Upper lobe of left lung (tissue), 6 donors: ENCODE measurements around the gene TMEM135. TPM values are rescaled to one million over a fixed set of nuclear protein-coding genes. Genes with fewer than 3 reads are reported as not detected.

ENCODE experiments used
- ATAC-seq, 2 donors: fragments of 200-7000 bp; cut with Tn5 transposase; one replicate each; pipeline ENCODE4 v1.9.1; 2022; ENCODE audit warnings: mild to moderate bottlenecking in 2 of 2, moderate library complexity in 2 of 2; ENCODE audit not compliant: low FRiP score in 2 of 2
- DNase-seq, 2 donors: peaks; one replicate each; pipeline ENCODE4 v3.0.0-alpha.2; 2019 to 2020
- H3K27ac ChIP-seq, 4 donors: fragments of 200-600 bp; sonication (generic); one replicate each; pipeline ENCODE4 v1.5.1; 2016 to 2019
- H3K27me3 ChIP-seq, 4 donors: fragments of 200-600 bp; sonication (generic); one replicate each; pipeline ENCODE4 v1.5.1; 2017 to 2019
- H3K36me3 ChIP-seq, 4 donors: fragments of 200-600 bp; sonication (generic); one replicate each; pipeline ENCODE4 v1.5.1; 2016 to 2019
- H3K4me1 ChIP-seq, 4 donors: fragments of 200-600 bp; sonication (generic); one replicate each; pipeline ENCODE4 v1.5.1; 2018 to 2019
- H3K4me3 ChIP-seq, 4 donors: fragments of 200-600 bp; sonication (generic); one replicate each; pipeline ENCODE4 v1.5.1; 2017 to 2019; ENCODE audit warnings: mild to moderate bottlenecking in 2 of 4, moderate library complexity in 1 of 4
- H3K9me3 ChIP-seq, 4 donors: fragments of 200-600 bp; sonication (generic); one replicate each; pipeline ENCODE4 v1.5.1; 2018 to 2019
- EP300 ChIP-seq, 4 donors: sonication (generic); formaldehyde crosslinking; IDR thresholded peaks; one replicate each; pipeline ENCODE4 v1.5.1; 2017; ENCODE audit warnings: antibody characterized with exemption in 4 of 4, control low read depth in 2 of 4
- POLR2A ChIP-seq, 4 donors: fragments of 450-650 bp; IDR thresholded peaks; one replicate each; pipeline ENCODE4 v1.5.1; 2016 to 2017; ENCODE audit warnings: antibody characterized with exemption in 4 of 4, mild to moderate bottlenecking in 2 of 4
- POLR2AphosphoS5 ChIP-seq, 2 donors: sonication (generic); formaldehyde crosslinking; IDR thresholded peaks; one replicate each; pipeline ENCODE4 v1.5.1; 2017; ENCODE audit warnings: antibody characterized with exemption in 2 of 2
- WGBS, 2 donors: methylation state at CpG; one replicate each; pipeline ENCODE4 v1.1.5; 2017 to 2018; 5-methylcytosine and 5-hydroxymethylcytosine counted together
- total RNA-seq, 6 donors: library from RNA; depleted of rRNA in 4 of 6; stranded (reverse); fragments of >200 nt in 4 of 6; gene quantifications; one replicate each; pipeline versions ENCODE4 v1.1.0 to v1.2.1, GENCODE V29; 2016 to 2021
- TF ChIP-seq, protein P1 (sequence below), 6 experiments: fragments of 450-650 bp in 4 of 6; fragments of 200-600 bp in 2 of 6; sonication (generic) in 2 of 6; IDR thresholded peaks; one replicate each; pipeline ENCODE4 v1.5.1; 2016 to 2019; ENCODE audit warnings: antibody characterized with exemption in 6 of 6
- donor health status: DM: no; HTN: no; CAD: no; lungs with moderate emphysema.
- donor health status: DM: no; HTN: yes; CAD: no; lungs with severe emphysema.

The TMEM135 gene
- total RNA-seq, 6 donors from 2014 or later, result 12.6 to 33.5 (median 19.1) TPM

DNA sequence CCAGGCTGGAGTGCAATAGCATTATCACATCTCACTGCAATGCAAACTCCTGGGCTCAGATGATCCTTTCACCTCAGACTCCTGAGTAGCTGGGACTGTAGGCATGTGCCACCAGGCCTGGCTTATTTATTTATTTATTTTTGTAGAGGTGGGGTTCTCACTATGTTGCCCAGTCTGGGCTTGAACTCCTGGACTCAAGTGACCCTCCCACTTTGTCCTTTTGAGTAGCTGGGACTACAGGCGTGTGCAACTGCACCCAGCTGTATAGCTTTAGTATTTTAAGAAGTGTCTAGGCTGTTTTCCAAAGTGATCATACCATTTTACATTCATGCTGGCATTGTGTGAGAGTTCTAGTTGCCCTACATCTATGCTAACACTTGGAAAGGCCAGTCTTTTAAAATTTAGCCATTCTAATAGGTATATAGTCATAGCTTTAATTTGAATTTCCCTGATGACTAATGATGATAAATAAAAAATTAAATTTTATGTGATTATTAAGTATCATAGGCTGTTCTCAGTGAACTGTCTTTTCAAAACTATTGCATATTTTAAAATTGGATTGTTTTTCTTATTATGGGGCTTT lies 96.9 kb downstream of the TMEM135 start:
- Histone ChIP-seq H3K36me3 (no peaks in the 10 kb centered on the region), H3K4me1 (peaks cover 0 to 5% (median 0%) of the 10 kb centered on the region in 4 donors), H3K4me3 (no peak overlapping the region), H3K27me3 (no peaks in the 10 kb centered on the region), H3K27ac (no peak overlapping the region), H3K9me3 (peaks cover 0 to 8% (median 2%) of the 10 kb centered on the region in 4 donors)
- TF ChIP-seq POLR2A (IDR thresholded peaks at IDR 0.05) (no peak), EP300 (IDR thresholded peaks at IDR 0.05) (no peak), POLR2AphosphoS5 (IDR thresholded peaks at IDR 0.05) (no peak)
- TF ChIP-seq, protein P1, sequence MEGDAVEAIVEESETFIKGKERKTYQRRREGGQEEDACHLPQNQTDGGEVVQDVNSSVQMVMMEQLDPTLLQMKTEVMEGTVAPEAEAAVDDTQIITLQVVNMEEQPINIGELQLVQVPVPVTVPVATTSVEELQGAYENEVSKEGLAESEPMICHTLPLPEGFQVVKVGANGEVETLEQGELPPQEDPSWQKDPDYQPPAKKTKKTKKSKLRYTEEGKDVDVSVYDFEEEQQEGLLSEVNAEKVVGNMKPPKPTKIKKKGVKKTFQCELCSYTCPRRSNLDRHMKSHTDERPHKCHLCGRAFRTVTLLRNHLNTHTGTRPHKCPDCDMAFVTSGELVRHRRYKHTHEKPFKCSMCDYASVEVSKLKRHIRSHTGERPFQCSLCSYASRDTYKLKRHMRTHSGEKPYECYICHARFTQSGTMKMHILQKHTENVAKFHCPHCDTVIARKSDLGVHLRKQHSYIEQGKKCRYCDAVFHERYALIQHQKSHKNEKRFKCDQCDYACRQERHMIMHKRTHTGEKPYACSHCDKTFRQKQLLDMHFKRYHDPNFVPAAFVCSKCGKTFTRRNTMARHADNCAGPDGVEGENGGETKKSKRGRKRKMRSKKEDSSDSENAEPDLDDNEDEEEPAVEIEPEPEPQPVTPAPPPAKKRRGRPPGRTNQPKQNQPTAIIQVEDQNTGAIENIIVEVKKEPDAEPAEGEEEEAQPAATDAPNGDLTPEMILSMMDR (IDR thresholded peaks at IDR 0.05), result no peak
- WGBS, 2 donors, result 75 to 94% methylated on average over 1 of the region's 1 CpG
- DNase-seq, result no peak
- ATAC-seq, result no peak

DNA sequence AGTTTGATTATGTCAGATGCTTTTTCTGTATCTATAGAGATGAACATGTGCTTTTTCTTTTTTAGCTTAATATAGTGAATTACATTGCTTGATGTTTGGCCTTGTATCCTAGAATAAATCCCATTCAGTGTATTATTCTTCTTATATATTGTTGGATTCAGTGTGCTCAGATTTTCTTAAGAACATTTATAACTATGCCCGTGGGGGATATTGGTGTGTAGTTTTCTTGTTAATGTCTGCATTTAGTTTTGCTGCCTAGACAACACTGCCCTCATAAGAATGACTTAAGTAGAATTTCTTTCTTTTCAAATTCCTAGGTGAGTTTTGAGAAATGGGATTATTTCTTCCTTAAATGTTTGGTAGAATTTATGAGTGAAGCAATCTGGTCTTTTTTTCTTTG lies 98.5 kb downstream of the TMEM135 start:
- no peak for ATAC-seq
- H3K9me3 ChIP-seq, result peaks cover 0 to 8% (median 2%) of the 10 kb centered on the region in 4 donors
- WGBS, 2 donors, result 88 to 96% methylated on average over 1 of the region's 1 CpG
- no peak overlapping the region for H3K27ac ChIP-seq
- DNase-seq, result no peak
- H3K4me1 ChIP-seq, result peaks cover 0 to 5% (median 0%) of the 10 kb centered on the region in 4 donors
- no peaks in the 10 kb centered on the region for H3K36me3 ChIP-seq
- no peak overlapping the region for H3K4me3 ChIP-seq
- no peaks in the 10 kb centered on the region for H3K27me3 ChIP-seq
- TF ChIP-seq POLR2AphosphoS5 (IDR thresholded peaks at IDR 0.05) (no peak), EP300 (IDR thresholded peaks at IDR 0.05) (no peak), POLR2A (IDR thresholded peaks at IDR 0.05) (no peak)
- TF ChIP-seq, protein P1 (IDR thresholded peaks at IDR 0.05), result no peak

- no peaks in the 10 kb centered on the region for H3K27me3 ChIP-seq
- no peaks in the 10 kb centered on the region for H3K36me3 ChIP-seq
- H3K27ac ChIP-seq, result no peak overlapping the region
- H3K9me3 ChIP-seq, result peaks cover 0 to 8% (median 2%) of the 10 kb centered on the region in 4 donors
- peaks cover 0 to 5% (median 0%) of the 10 kb centered on the region in 4 donors for H3K4me1 ChIP-seq
- H3K4me3 ChIP-seq, result no peak overlapping the region
- ATAC-seq (no peak), DNase-seq (no peak)
- TF ChIP-seq, protein P1 (IDR thresholded peaks at IDR 0.05), result no peak
- no peak for TF ChIP-seq POLR2A (IDR thresholded peaks at IDR 0.05)
- TF ChIP-seq EP300 (IDR thresholded peaks at IDR 0.05), result no peak
- TF ChIP-seq POLR2AphosphoS5 (IDR thresholded peaks at IDR 0.05), result no peak
- WGBS, 2 donors, result 85 to 90% methylated on average over 2 of the region's 2 CpGs
Observed at GRCh38 chr11:87137711-87138110, 100.0 kb downstream of the TMEM135 start.

GRCh38 chr11:87139475-87139874 lies 101.7 kb downstream of the TMEM135 start:
- H3K36me3 ChIP-seq, result no peaks in the 10 kb centered on the region
- TF ChIP-seq POLR2A (IDR thresholded peaks at IDR 0.05) (no peak), EP300 (IDR thresholded peaks at IDR 0.05) (no peak), POLR2AphosphoS5 (IDR thresholded peaks at IDR 0.05) (no peak)
- TF ChIP-seq, protein P1 (IDR thresholded peaks at IDR 0.05), result no peak
- no peak for DNase-seq
- peaks cover 0 to 8% (median 2%) of the 10 kb centered on the region in 4 donors for H3K9me3 ChIP-seq
- no peak overlapping the region for H3K27ac ChIP-seq
- ATAC-seq, result no peak
- H3K27me3 ChIP-seq, result no peaks in the 10 kb centered on the region
- H3K4me3 ChIP-seq, result no peak overlapping the region
- 0 to 100% methylated on average over 1 of the region's 1 CpG for WGBS, 2 donors
- H3K4me1 ChIP-seq, result peaks cover 0 to 6% (median 2%) of the 10 kb centered on the region in 4 donors

DNA sequence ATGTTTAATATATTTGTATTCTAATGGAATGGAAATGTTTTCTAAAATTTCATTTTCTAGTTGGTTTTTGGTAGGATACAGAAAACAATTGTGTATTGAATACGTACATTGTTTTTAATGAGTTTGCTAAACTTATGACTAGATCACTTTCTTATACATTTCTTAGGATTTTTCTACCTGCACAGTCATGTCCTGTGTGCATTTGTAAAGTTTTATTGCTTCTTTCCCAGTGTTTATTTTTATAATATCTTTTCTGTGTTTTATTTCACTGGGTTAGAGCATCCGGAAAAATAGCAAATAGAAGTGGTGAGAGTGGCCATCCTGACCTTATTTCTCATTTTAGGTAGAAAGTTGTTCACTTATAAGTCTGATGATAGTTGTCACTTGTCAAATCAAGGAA lies 103.6 kb downstream of the TMEM135 start:
- Histone ChIP-seq H3K36me3 (no peaks in the 10 kb centered on the region), H3K4me3 (no peak overlapping the region), H3K27ac (no peak overlapping the region), H3K27me3 (no peaks in the 10 kb centered on the region), H3K4me1 (peaks cover 0 to 7% (median 2%) of the 10 kb centered on the region in 4 donors), H3K9me3 (peaks cover 0 to 8% (median 2%) of the 10 kb centered on the region in 4 donors)
- DNase-seq (no peak), ATAC-seq (no peak)
- WGBS, 2 donors, result 48 to 66% methylated on average over 2 of the region's 2 CpGs
- TF ChIP-seq EP300 (IDR thresholded peaks at IDR 0.05) (no peak), POLR2AphosphoS5 (IDR thresholded peaks at IDR 0.05) (no peak), POLR2A (IDR thresholded peaks at IDR 0.05) (no peak)
- TF ChIP-seq, protein P1 (IDR thresholded peaks at IDR 0.05), result no peak
